GM12878 (cell line): Measurements from ENCODE around the gene PNPLA8.

Experiments used
- BRCA1 ChIP-seq: IDR thresholded peaks from 2 replicates; pipeline ENCODE4 v1.6.1; 2011; ENCODE audit warnings: low read depth, low read length, improper control_type of control experiment
- CTCF ChIP-seq, 3 experiments: IDR thresholded peaks in 2 of 3; conservative IDR thresholded peaks in 1 of 3; 2 replicates each; pipeline ENCODE4 v1.5.1; 2011; ENCODE audit warnings: low read depth in 3 of 3, low read length in 3 of 3, mild to moderate bottlenecking in 3 of 3, control low read depth in 2 of 3, moderate library complexity in 2 of 3, inconsistent platforms in 1 of 3, mixed read lengths in 1 of 3; ENCODE audit not compliant: control insufficient read depth in 2 of 3, insufficient read depth in 1 of 3; ENCODE audit errors: extremely low read depth in 1 of 3
- NBN ChIP-seq: fragments of 450-650 bp; IDR thresholded peaks from 2 replicates; pipeline ENCODE4 v1.6.1; 2016
- RFX5 ChIP-seq: IDR thresholded peaks from 2 replicates; pipeline ENCODE4 v1.6.1; 2011; ENCODE audit warnings: low read depth, low read length, improper control_type of control experiment
- SREBF2 ChIP-seq: IDR thresholded peaks from 2 replicates; pipeline ENCODE4 v1.6.1; 2012; ENCODE audit warnings: mild to moderate bottlenecking, low read length
- TAF1 ChIP-seq: IDR thresholded peaks from 2 replicates; pipeline ENCODE4 v1.6.1; 2011; ENCODE audit warnings: mild to moderate bottlenecking, low read depth, low read length, borderline replicate concordance

- TF ChIP-seq SREBF2 (no peak), BRCA1 (no peak), NBN (no peak), RFX5 (no peak), CTCF (IDR thresholded peaks at IDR 0.05 in 2 of 3, conservative IDR thresholded peaks at IDR 0.05 in 1 of 3; ENCODE audit: control insufficient read depth in 2 of 3, extremely low read depth in 1 of 3, insufficient read depth in 1 of 3, low read depth in 3 of 3, low read length in 3 of 3) (no peak), TAF1 (no peak)
These were observed 85.3 kb downstream of the PNPLA8 start for GRCh38 chr7:108440613-108441012.
